HepG2 (cell line): ENCODE measurements around the gene CCDC38. TPM values are rescaled to one million over a fixed set of nuclear protein-coding genes. Genes with fewer than 3 reads are reported as not detected.

Experiments
- ELF1 ChIP-seq: sonication (generic); formaldehyde crosslinking; IDR thresholded peaks from 2 replicates; pipeline ENCODE4 v1.4.0; 2020; ENCODE audit warnings: missing genetic modification reagents
- NR2F6 ChIP-seq, 2 experiments: IDR thresholded peaks; 2 replicates each; pipeline ENCODE4 v1.6.1; 2016; ENCODE audit warnings: antibody characterized with exemption in 1 of 2, mild to moderate bottlenecking in 1 of 2
- POLR2AphosphoS5 ChIP-seq: IDR thresholded peaks from 2 replicates; pipeline ENCODE4 v1.6.1; 2012; ENCODE audit warnings: low read depth, low read length
- SMAD1 ChIP-seq: sonication (generic); formaldehyde crosslinking; IDR thresholded peaks from 2 replicates; pipeline ENCODE4 v1.4.0; 2020; ENCODE audit warnings: missing genetic modification reagents, low read depth, mild to moderate bottlenecking, borderline replicate concordance
- TMF1 ChIP-seq: sonication (generic); formaldehyde crosslinking; IDR thresholded peaks from 2 replicates; pipeline ENCODE4 v1.8.1; 2022; ENCODE audit warnings: low read depth, missing genetic modification reagents
- ZMYM3 ChIP-seq: sonication (generic); formaldehyde crosslinking; IDR thresholded peaks from 2 replicates; pipeline ENCODE4 v1.5.1; 2020; ENCODE audit warnings: mild to moderate bottlenecking, missing genetic modification reagents
- ZNF468 ChIP-seq: sonication (generic); formaldehyde crosslinking; IDR thresholded peaks from 2 replicates; pipeline ENCODE4 v1.8.0; 2022; ENCODE audit warnings: mild to moderate bottlenecking, moderate library complexity, missing genetic modification reagents
- ZNF546 ChIP-seq: sonication (generic); formaldehyde crosslinking; conservative IDR thresholded peaks from 2 replicates; pipeline ENCODE4 v1.8.1; 2023; ENCODE audit warnings: mild to moderate bottlenecking, missing genetic modification reagents
- polyA plus RNA-seq, 8 experiments: library from polyadenylated mRNA; depleted of rRNA in 3 of 8; stranded (reverse) in 7 of 8; unstranded in 1 of 8; fragments of >200 nt; fragmentation: Illumina TruSeq in 4 of 8; extraction: Trizol in 4 of 8; gene quantifications; 2 replicates each; pipeline versions ENCODE4 v1.2.1 to v1.2.3, GENCODE V29; 2011 to 2016; ENCODE audit warnings: low read depth in 4 of 8, missing spikeins in 1 of 8, mixed read lengths in 1 of 8; ENCODE audit not compliant: insufficient read depth in 1 of 8
- total RNA-seq, 5 experiments: library from RNA; depleted of rRNA; stranded (reverse); fragments of >200 nt; fragmentation: Illumina TruSeq; extraction: Trizol; gene quantifications; 2 replicates each; pipeline ENCODE4 v1.2.3, GENCODE V29; 2016; ENCODE audit warnings: low read depth in 1 of 5
- TF ChIP-seq, protein P1 (sequence below): sonication (generic); formaldehyde crosslinking; IDR thresholded peaks from 2 replicates; pipeline ENCODE4 v1.5.1; 2020; ENCODE audit warnings: missing genetic modification reagents, mild to moderate bottlenecking, borderline replicate concordance
- TF ChIP-seq, protein P2 (sequence below): IDR thresholded peaks from 2 replicates; pipeline ENCODE4 v1.6.1; 2016
- TF ChIP-seq, protein P3 (sequence below): sonication (generic); formaldehyde crosslinking; IDR thresholded peaks from 2 replicates; pipeline ENCODE4 v1.4.0; 2020; ENCODE audit warnings: mild to moderate bottlenecking, missing genetic modification reagents
- TF ChIP-seq, protein P4 (sequence below), 2 experiments: fragments of 450-650 bp in 1 of 2; sonication (generic) in 1 of 2; formaldehyde crosslinking in 1 of 2; IDR thresholded peaks; 2 replicates each; pipeline versions ENCODE4 v1.6.1 to v1.8.0; 2016 to 2022; ENCODE audit warnings: antibody characterized with exemption in 1 of 2, mild to moderate bottlenecking in 1 of 2, missing genetic modification reagents in 1 of 2
- TF ChIP-seq, protein P5 (sequence below): sonication (generic); formaldehyde crosslinking; IDR thresholded peaks from 2 replicates; pipeline ENCODE4 v1.8.1; 2023; ENCODE audit warnings: missing genetic modification reagents, inconsistent platforms, borderline replicate concordance

Gene CCDC38
- total and polyA plus RNA-seq, 2 of the 13 experiments (the other 11 are each of a cell fraction or from before 2014, with no cell fraction given) = 0.24 to 0.32 TPM

DNA sequence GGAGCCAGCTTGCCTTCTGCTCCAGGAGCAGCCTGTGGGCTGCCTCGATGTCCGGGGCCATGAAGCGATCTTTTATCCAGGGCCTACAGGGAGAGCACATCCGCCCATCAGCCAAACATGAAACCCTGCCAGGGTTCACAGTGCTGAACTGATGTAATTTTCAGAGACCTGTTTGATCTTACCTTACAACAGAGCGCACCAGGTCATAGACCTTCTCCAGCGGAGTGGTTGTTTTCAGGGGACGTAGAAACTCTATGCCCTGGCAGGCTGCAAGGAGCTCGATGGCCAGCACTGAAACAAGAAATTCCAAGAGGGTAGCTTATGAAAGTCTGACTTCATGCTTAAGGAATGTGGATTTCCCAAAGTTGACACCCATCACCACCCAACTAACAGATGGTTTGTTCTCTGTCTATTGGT is 34.0 kb upstream of the CCDC38 start (continued):
- TF ChIP-seq, protein P1, sequence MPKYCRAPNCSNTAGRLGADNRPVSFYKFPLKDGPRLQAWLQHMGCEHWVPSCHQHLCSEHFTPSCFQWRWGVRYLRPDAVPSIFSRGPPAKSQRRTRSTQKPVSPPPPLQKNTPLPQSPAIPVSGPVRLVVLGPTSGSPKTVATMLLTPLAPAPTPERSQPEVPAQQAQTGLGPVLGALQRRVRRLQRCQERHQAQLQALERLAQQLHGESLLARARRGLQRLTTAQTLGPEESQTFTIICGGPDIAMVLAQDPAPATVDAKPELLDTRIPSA (CRISPR knock-in tag) = no peak
- TF ChIP-seq ZMYM3 (CRISPR knock-in tag) = peak; percentile 56; the same call in 1 of the 2 replicates
- TF ChIP-seq, protein P2, sequence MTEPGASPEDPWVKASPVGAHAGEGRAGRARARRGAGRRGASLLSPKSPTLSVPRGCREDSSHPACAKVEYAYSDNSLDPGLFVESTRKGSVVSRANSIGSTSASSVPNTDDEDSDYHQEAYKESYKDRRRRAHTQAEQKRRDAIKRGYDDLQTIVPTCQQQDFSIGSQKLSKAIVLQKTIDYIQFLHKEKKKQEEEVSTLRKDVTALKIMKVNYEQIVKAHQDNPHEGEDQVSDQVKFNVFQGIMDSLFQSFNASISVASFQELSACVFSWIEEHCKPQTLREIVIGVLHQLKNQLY (CRISPR knock-in tag) = no peak
- peak; percentile 48; the same call in 1 of the 2 replicates for TF ChIP-seq ELF1 (CRISPR knock-in tag)
- TF ChIP-seq, protein P3, sequence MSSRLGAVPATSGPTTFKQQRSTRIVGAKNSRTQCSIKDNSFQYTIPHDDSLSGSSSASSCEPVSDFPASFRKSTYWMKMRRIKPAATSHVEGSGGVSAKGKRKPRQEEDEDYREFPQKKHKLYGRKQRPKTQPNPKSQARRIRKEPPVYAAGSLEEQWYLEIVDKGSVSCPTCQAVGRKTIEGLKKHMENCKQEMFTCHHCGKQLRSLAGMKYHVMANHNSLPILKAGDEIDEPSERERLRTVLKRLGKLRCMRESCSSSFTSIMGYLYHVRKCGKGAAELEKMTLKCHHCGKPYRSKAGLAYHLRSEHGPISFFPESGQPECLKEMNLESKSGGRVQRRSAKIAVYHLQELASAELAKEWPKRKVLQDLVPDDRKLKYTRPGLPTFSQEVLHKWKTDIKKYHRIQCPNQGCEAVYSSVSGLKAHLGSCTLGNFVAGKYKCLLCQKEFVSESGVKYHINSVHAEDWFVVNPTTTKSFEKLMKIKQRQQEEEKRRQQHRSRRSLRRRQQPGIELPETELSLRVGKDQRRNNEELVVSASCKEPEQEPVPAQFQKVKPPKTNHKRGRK (CRISPR knock-in tag) = no peak
- TF ChIP-seq NR2F6 (IDR thresholded peaks at IDR 0.05) = peak; percentile 69
- peak; percentile 84 for TF ChIP-seq NR2F6 (CRISPR knock-in tag; IDR thresholded peaks at IDR 0.05)
- TF ChIP-seq POLR2AphosphoS5 = peak; percentile 30; the same call in 1 of the 2 replicates
- no peak for TF ChIP-seq ZNF468 (CRISPR knock-in tag)
- TF ChIP-seq ZNF546 (CRISPR knock-in tag) = no peak
- 0 out of 2 replicates have a peak, but pooled peaks have one; percentile 34 for TF ChIP-seq TMF1 (CRISPR knock-in tag)
- TF ChIP-seq, protein P4, sequence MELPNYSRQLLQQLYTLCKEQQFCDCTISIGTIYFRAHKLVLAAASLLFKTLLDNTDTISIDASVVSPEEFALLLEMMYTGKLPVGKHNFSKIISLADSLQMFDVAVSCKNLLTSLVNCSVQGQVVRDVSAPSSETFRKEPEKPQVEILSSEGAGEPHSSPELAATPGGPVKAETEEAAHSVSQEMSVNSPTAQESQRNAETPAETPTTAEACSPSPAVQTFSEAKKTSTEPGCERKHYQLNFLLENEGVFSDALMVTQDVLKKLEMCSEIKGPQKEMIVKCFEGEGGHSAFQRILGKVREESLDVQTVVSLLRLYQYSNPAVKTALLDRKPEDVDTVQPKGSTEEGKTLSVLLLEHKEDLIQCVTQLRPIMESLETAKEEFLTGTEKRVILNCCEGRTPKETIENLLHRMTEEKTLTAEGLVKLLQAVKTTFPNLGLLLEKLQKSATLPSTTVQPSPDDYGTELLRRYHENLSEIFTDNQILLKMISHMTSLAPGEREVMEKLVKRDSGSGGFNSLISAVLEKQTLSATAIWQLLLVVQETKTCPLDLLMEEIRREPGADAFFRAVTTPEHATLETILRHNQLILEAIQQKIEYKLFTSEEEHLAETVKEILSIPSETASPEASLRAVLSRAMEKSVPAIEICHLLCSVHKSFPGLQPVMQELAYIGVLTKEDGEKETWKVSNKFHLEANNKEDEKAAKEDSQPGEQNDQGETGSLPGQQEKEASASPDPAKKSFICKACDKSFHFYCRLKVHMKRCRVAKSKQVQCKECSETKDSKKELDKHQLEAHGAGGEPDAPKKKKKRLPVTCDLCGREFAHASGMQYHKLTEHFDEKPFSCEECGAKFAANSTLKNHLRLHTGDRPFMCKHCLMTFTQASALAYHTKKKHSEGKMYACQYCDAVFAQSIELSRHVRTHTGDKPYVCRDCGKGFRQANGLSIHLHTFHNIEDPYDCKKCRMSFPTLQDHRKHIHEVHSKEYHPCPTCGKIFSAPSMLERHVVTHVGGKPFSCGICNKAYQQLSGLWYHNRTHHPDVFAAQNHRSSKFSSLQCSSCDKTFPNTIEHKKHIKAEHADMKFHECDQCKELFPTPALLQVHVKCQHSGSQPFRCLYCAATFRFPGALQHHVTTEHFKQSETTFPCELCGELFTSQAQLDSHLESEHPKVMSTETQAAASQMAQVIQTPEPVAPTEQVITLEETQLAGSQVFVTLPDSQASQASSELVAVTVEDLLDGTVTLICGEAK (IDR thresholded peaks at IDR 0.05) = no peak
- TF ChIP-seq, protein P4 (CRISPR knock-in tag; IDR thresholded peaks at IDR 0.05) = 0 out of 2 replicates have a peak, but pooled peaks have one; percentile 33
- TF ChIP-seq, protein P5, sequence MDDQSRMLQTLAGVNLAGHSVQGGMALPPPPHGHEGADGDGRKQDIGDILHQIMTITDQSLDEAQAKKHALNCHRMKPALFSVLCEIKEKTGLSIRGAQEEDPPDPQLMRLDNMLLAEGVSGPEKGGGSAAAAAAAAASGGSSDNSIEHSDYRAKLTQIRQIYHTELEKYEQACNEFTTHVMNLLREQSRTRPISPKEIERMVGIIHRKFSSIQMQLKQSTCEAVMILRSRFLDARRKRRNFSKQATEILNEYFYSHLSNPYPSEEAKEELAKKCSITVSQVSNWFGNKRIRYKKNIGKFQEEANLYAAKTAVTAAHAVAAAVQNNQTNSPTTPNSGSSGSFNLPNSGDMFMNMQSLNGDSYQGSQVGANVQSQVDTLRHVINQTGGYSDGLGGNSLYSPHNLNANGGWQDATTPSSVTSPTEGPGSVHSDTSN (CRISPR knock-in tag) = no peak
- TF ChIP-seq SMAD1 = no peak
